GM12891 (cell line): ENCODE measurements around the gene MOAP1.

Experiments used
- POLR2A ChIP-seq: IDR thresholded peaks from 2 replicates; pipeline ENCODE4 v1.6.1; 2011; ENCODE audit warnings: low read depth, low read length, control low read depth
- POLR2AphosphoS5 ChIP-seq: IDR thresholded peaks from 2 replicates; pipeline ENCODE4 v1.6.1; 2011; ENCODE audit warnings: low read depth, low read length, control low read depth
- SPI1 ChIP-seq: IDR thresholded peaks from 2 replicates; pipeline ENCODE4 v1.6.1; 2011; ENCODE audit warnings: low read depth, low read length, control low read depth
- TAF1 ChIP-seq: IDR thresholded peaks from 2 replicates; pipeline ENCODE4 v1.6.1; 2011; ENCODE audit warnings: low read depth, low read length, control low read depth

DNA sequence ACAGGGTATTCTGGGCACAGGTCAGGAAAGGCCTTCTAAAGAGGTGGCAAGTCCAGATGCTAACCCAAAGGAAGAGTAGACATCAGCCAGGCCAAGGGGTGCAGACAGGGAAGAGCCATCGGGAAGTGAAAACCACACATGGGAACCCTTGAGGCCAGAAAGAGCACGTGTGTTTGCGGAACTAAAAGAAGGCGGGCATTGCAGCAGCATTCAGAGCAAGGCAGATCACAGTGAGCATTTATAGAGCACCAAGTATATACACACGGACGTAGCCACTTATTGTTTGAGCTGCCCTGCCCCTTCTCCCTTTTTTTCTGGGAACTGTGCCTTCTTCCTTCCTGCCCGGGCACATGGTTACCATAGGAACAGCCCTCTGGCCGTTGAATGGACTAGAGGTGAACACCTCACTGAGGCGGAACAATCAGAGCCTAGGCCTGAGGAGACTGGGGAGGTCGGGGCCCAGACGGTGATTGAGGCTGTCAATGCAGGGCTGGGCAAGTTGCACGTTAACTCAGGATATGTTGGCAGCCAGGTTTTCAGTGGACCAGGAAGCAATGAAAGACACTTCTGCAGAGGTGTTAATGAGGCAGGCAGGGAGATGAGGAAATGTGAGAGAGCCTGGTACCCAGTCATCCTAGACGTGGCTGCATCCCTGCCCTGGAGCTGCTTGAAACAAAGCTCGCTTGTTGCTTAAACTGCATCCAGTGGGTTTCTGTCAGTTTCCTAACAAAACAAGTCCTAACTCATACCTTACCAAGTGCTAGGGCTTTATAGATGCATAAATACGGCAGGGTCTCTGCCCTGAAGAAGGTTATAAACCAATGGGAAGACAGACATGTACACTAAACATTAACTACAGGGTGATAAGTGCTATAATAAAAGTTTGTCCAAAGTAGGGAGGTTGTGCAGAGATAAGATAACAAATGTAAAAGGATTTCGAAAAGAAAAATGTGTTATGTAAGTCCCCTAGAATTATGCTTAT lies 34.2 kb downstream of the MOAP1 start:
- TF ChIP-seq POLR2A: no peak
- no peak for TF ChIP-seq POLR2AphosphoS5
- no peak for TF ChIP-seq SPI1
- TF ChIP-seq TAF1: no peak
